Measurements from ENCODE around the gene SLAMF9.

The SLAMF9 gene

DNA sequence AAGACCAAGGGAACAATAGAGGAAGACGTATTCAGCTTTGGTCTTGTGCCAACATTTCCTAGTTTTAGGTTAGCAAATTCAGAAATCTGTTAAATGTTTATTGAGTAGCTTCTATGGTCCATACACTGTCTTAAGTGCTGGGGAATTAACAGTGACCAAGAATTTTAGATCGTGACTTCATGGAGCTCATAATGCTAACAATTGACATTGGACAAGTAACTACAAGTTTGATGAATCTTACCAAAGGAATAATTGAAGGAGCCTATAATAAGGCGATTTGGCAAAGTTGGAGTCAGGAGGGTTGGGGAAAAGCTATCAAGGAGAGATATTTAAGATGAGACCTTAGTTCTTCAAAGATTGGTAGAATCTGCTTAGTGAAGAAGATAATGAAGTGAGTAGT lies 1.4 kb upstream of the SLAMF9 start:
- ChIA-PET POLR2A (no interaction called here), CTCF (interaction anchor here (0.6 to 14.9 kb wide), 5 partner anchors 8 to 1522 kb away, joined by 4 to 220 read pairs (median 17); partner anchors contain the start of gene IGSF9)
- no peak for DNase-seq (ENCODE audit: low read depth, low spot score)
- no peak overlapping the region for H3K4me3 ChIP-seq (ENCODE audit: low read depth, low read length)
- TF ChIP-seq, protein P1, sequence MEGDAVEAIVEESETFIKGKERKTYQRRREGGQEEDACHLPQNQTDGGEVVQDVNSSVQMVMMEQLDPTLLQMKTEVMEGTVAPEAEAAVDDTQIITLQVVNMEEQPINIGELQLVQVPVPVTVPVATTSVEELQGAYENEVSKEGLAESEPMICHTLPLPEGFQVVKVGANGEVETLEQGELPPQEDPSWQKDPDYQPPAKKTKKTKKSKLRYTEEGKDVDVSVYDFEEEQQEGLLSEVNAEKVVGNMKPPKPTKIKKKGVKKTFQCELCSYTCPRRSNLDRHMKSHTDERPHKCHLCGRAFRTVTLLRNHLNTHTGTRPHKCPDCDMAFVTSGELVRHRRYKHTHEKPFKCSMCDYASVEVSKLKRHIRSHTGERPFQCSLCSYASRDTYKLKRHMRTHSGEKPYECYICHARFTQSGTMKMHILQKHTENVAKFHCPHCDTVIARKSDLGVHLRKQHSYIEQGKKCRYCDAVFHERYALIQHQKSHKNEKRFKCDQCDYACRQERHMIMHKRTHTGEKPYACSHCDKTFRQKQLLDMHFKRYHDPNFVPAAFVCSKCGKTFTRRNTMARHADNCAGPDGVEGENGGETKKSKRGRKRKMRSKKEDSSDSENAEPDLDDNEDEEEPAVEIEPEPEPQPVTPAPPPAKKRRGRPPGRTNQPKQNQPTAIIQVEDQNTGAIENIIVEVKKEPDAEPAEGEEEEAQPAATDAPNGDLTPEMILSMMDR (IDR thresholded peaks at IDR 0.05; ENCODE audit: insufficient read depth, low read length, missing control alignments) = no peak

DNA sequence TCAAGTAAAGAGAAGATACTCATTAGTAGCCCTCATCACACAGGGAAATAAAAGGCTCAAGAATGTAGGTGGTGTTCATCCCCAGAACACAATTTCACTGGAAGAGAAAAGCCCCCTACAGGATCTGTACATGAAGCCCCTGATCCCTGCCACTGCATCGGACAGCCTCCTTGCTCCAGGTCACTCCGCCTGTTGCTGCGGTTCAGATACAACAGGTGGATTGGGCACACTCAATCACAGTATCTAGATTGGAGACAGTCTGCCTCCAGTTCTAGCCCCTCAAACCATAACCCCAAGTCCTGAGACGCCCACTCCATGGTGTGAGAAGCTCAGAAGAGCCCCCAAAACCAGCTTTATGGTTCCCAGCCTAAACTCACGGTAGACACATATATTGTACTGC lies 1.1 kb downstream of the SLAMF9 start:
- DNase-seq (ENCODE audit: low read depth, low spot score) = no peak
- ChIA-PET CTCF (interaction anchor here (1.8 to 14.9 kb wide), 3 partner anchors 16 to 133 kb away, joined by 5 to 220 read pairs (median 161); no protein-coding TSS in a partner anchor), POLR2A (no interaction called here)
- H3K4me3 ChIP-seq (ENCODE audit: low read depth, low read length) = no peak overlapping the region
- TF ChIP-seq, protein P1 (IDR thresholded peaks at IDR 0.05; ENCODE audit: insufficient read depth, low read length, missing control alignments) = no peak

DNA sequence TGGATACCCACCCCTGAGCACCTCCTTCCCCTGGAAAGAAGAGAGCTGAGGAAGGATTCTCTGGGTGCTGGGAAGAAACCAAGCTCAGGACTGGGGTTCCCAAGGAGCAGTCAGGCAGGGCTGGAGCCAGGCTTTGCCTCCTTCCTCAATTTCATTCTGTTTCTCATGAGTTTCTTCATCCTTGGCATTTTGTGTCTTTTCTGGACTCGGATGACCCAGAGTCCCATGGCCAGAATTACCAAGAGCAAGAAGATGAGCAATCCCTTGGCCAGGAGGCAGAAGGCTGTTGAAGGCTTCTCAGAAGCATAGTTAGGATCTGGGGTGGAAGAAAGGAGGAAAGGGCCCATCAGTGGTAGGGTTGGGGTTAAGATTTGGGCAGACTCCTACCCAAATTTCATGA lies 2.5 kb downstream of the SLAMF9 start:
- POLR2A ChIA-PET = no interaction called here
- no peak overlapping the region for H3K4me3 ChIP-seq (ENCODE audit: low read depth, low read length)
- TF ChIP-seq, protein P1 (IDR thresholded peaks at IDR 0.05; ENCODE audit: insufficient read depth, low read length, missing control alignments) = no peak
- CTCF ChIA-PET = interaction anchor here (14.6 to 14.9 kb wide), 2 partner anchors 15 to 55 kb away, joined by 161 to 220 read pairs; no protein-coding TSS in a partner anchor
- no peak for DNase-seq (ENCODE audit: low read depth, low spot score)

DNA sequence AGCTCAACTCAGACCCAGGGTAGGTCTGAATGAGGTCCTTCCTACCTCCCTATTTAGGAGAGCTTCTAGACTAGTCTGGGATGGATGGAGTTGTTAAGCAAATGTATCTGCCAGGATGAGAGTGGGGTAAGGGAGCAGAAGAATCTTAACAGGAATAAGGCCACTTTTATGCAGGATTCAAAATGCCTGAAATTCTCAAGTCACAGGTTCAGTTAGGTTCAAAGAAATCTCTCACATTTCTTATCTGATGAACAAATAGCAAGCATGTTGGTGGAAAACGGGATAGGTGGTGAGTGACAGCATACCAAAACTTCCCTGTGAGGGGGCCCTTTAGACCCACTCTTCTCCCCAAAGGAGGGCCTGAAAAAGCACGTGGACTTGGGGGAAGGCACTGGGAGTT lies 3.0 kb downstream of the SLAMF9 start:
- POLR2A ChIA-PET = no interaction called here
- CTCF ChIA-PET = interaction anchor here (14.6 to 14.9 kb wide), 2 partner anchors 15 to 56 kb away, joined by 161 to 220 read pairs; no protein-coding TSS in a partner anchor
- H3K4me3 ChIP-seq (ENCODE audit: low read depth, low read length) = no peak overlapping the region
- TF ChIP-seq, protein P1 (IDR thresholded peaks at IDR 0.05; ENCODE audit: insufficient read depth, low read length, missing control alignments) = no peak
- DNase-seq (ENCODE audit: low read depth, low spot score) = no peak

DNA sequence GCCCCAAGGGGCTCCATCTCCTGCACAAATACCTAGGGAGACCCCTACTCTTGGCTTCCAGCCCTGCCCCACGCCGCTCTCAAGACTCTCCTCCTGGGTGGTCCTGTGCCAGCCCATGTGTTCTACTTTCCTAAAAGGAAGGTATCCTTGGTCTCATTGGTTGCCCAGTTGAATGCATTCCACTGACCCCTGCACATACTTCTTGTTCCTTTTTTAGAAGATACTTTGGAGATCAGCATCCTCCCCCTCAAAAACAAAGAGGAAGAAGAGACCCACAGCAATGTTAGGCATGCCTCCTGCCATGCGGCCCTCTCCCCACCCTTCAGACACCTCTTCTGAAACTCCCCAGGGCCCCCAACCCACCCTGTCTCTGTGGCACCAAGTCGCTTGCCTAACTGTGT lies 4.1 kb downstream of the SLAMF9 start:
- TF ChIP-seq, protein P1 (IDR thresholded peaks at IDR 0.05; ENCODE audit: insufficient read depth, low read length, missing control alignments) = no peak
- H3K4me3 ChIP-seq (ENCODE audit: low read depth, low read length) = no peak overlapping the region
- CTCF ChIA-PET = interaction anchor here (0.8 to 14.9 kb wide), 4 partner anchors 8 to 57 kb away, joined by 3 to 220 read pairs (median 82); no protein-coding TSS in a partner anchor
- no peak for DNase-seq (ENCODE audit: low read depth, low spot score)
- POLR2A ChIA-PET = no interaction called here

DNA sequence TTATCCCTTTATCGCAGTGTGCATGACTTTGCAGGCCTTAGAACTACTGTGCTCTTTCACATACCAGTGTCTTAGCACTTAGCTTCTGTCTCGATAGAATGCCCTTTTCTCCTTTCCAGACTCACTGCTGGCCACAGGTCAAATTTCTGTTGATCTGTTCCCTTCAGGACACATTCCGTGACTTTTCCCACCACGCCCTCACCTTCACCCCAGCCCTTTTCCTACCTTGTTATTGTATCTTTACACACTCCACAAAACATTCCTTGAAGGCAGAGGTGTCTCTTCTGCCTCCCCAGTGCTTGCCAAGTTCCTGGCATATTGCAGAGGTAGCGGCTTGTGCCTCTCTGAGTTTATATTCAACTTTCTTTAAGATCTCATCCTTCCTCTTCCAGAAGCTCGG lies 4.9 kb downstream of the SLAMF9 start:
- no peak overlapping the region for H3K4me3 ChIP-seq (ENCODE audit: low read depth, low read length)
- TF ChIP-seq, protein P1 (IDR thresholded peaks at IDR 0.05; ENCODE audit: insufficient read depth, low read length, missing control alignments) = no peak
- CTCF ChIA-PET = interaction anchor here (0.8 to 14.9 kb wide), 4 partner anchors 9 to 58 kb away, joined by 3 to 220 read pairs (median 82); no protein-coding TSS in a partner anchor
- DNase-seq (ENCODE audit: low read depth, low spot score) = no peak
- POLR2A ChIA-PET = no interaction called here
